Upper lobe of left lung (tissue), 6 donors: ENCODE measurements around the gene NYNRIN. TPM values are rescaled to one million over a fixed set of nuclear protein-coding genes. Genes with fewer than 3 reads are reported as not detected.
A peak's percentile ranks its signal among the peaks of the same experiment; 100 is the strongest.

Source experiments
- ATAC-seq, 2 donors: fragments of 200-7000 bp; cut with Tn5 transposase; one replicate each; pipeline ENCODE4 v1.9.1; 2022; ENCODE audit warnings: mild to moderate bottlenecking in 2 of 2, moderate library complexity in 2 of 2; ENCODE audit not compliant: low FRiP score in 2 of 2
- DNase-seq, 2 donors: peaks; one replicate each; pipeline ENCODE4 v3.0.0-alpha.2; 2019 to 2020
- H3K27ac ChIP-seq, 4 donors: fragments of 200-600 bp; sonication (generic); one replicate each; pipeline ENCODE4 v1.5.1; 2016 to 2019
- H3K27me3 ChIP-seq, 4 donors: fragments of 200-600 bp; sonication (generic); one replicate each; pipeline ENCODE4 v1.5.1; 2017 to 2019
- H3K36me3 ChIP-seq, 4 donors: fragments of 200-600 bp; sonication (generic); one replicate each; pipeline ENCODE4 v1.5.1; 2016 to 2019
- H3K4me1 ChIP-seq, 4 donors: fragments of 200-600 bp; sonication (generic); one replicate each; pipeline ENCODE4 v1.5.1; 2018 to 2019
- H3K4me3 ChIP-seq, 4 donors: fragments of 200-600 bp; sonication (generic); one replicate each; pipeline ENCODE4 v1.5.1; 2017 to 2019; ENCODE audit warnings: mild to moderate bottlenecking in 2 of 4, moderate library complexity in 1 of 4
- H3K9me3 ChIP-seq, 4 donors: fragments of 200-600 bp; sonication (generic); one replicate each; pipeline ENCODE4 v1.5.1; 2018 to 2019
- CTCF ChIP-seq, 6 experiments: fragments of 450-650 bp in 4 of 6; fragments of 200-600 bp in 2 of 6; sonication (generic) in 2 of 6; IDR thresholded peaks; one replicate each; pipeline ENCODE4 v1.5.1; 2016 to 2019; ENCODE audit warnings: antibody characterized with exemption in 6 of 6
- EP300 ChIP-seq, 4 donors: sonication (generic); formaldehyde crosslinking; IDR thresholded peaks; one replicate each; pipeline ENCODE4 v1.5.1; 2017; ENCODE audit warnings: antibody characterized with exemption in 4 of 4, control low read depth in 2 of 4
- POLR2A ChIP-seq, 4 donors: fragments of 450-650 bp; IDR thresholded peaks; one replicate each; pipeline ENCODE4 v1.5.1; 2016 to 2017; ENCODE audit warnings: antibody characterized with exemption in 4 of 4, mild to moderate bottlenecking in 2 of 4
- POLR2AphosphoS5 ChIP-seq, 2 donors: sonication (generic); formaldehyde crosslinking; IDR thresholded peaks; one replicate each; pipeline ENCODE4 v1.5.1; 2017; ENCODE audit warnings: antibody characterized with exemption in 2 of 2
- WGBS, 2 donors: methylation state at CpG; one replicate each; pipeline ENCODE4 v1.1.5; 2017 to 2018; 5-methylcytosine and 5-hydroxymethylcytosine counted together
- total RNA-seq, 6 donors: library from RNA; depleted of rRNA in 4 of 6; stranded (reverse); fragments of >200 nt in 4 of 6; gene quantifications; one replicate each; pipeline versions ENCODE4 v1.1.0 to v1.2.1, GENCODE V29; 2016 to 2021
- donor health status: DM: no; HTN: no; CAD: no; lungs with moderate emphysema.
- donor health status: DM: no; HTN: yes; CAD: no; lungs with severe emphysema.

Gene NYNRIN
- total RNA-seq, 6 donors from 2014 or later, result 5.5 to 18.7 (median 14.4) TPM

- H3K27me3 ChIP-seq, result no peaks in the 10 kb centered on the region
- DNase-seq (no peak), ATAC-seq (no peak)
- peak overlapping the region in 1 of 4 donors; percentile 80 for H3K4me3 ChIP-seq
- peak overlapping the region; percentile 60 to 88 (median 85) for H3K27ac ChIP-seq
- peaks cover 29 to 47% (median 40%) of the 10 kb centered on the region in 4 donors for H3K4me1 ChIP-seq
- no peak for TF ChIP-seq EP300 (IDR thresholded peaks at IDR 0.05)
- TF ChIP-seq CTCF (IDR thresholded peaks at IDR 0.05), result no peak
- TF ChIP-seq POLR2A (IDR thresholded peaks at IDR 0.05), result no peak
- no peak for TF ChIP-seq POLR2AphosphoS5 (IDR thresholded peaks at IDR 0.05)
- no peaks in the 10 kb centered on the region for H3K36me3 ChIP-seq
- H3K9me3 ChIP-seq, result no peaks in the 10 kb centered on the region
- 33 to 63% methylated on average over 4 to 6 of the region's 6 CpGs for WGBS, 2 donors
These were observed 1.0 kb upstream of the NYNRIN start for GRCh38 chr14:24397639-24398292.

- peak; percentile 9 to 34 for ATAC-seq
- Histone ChIP-seq H3K4me3 (peak overlapping the region; percentile 48 to 80 (median 64)), H3K4me1 (peaks cover 29 to 52% (median 43%) of the 10 kb centered on the region in 4 donors), H3K36me3 (no peaks in the 10 kb centered on the region), H3K27ac (peak overlapping the region; percentile 60 to 88 (median 85)), H3K27me3 (no peaks in the 10 kb centered on the region), H3K9me3 (no peaks in the 10 kb centered on the region)
- TF ChIP-seq CTCF (IDR thresholded peaks at IDR 0.05), result no peak
- TF ChIP-seq POLR2AphosphoS5 (IDR thresholded peaks at IDR 0.05), result no peak
- TF ChIP-seq EP300 (IDR thresholded peaks at IDR 0.05), result no peak
- TF ChIP-seq POLR2A (IDR thresholded peaks at IDR 0.05), result no peak
- DNase-seq, result no peak
- 13 to 16% methylated on average over 5 to 7 of the region's 7 CpGs for WGBS, 2 donors
These were observed 530 bp upstream of the NYNRIN start for GRCh38 chr14:24398293-24398652.

GRCh38 chr14:24399447-24399822 lies 632 bp downstream of the NYNRIN start:
- ATAC-seq (peak in 1 of 2 donors; percentile 1), DNase-seq (peak in 1 of 2 donors; percentile 19)
- TF ChIP-seq EP300 (IDR thresholded peaks at IDR 0.05), result no peak
- no peak for TF ChIP-seq CTCF (IDR thresholded peaks at IDR 0.05)
- no peak for TF ChIP-seq POLR2A (IDR thresholded peaks at IDR 0.05)
- no peak for TF ChIP-seq POLR2AphosphoS5 (IDR thresholded peaks at IDR 0.05)
- Histone ChIP-seq H3K27ac (peak overlapping the region; percentile 60 to 88 (median 85)), H3K4me3 (peak overlapping the region; percentile 48 to 80 (median 64)), H3K36me3 (no peaks in the 10 kb centered on the region), H3K4me1 (peaks cover 33 to 59% (median 44%) of the 10 kb centered on the region in 4 donors), H3K27me3 (no peaks in the 10 kb centered on the region), H3K9me3 (no peaks in the 10 kb centered on the region)
- WGBS, 2 donors, result 16 to 25% methylated on average over 5 to 8 of the region's 8 CpGs

GRCh38 chr14:24399999-24400718 lies 1.4 kb downstream of the NYNRIN start:
- Histone ChIP-seq H3K27me3 (no peaks in the 10 kb centered on the region), H3K4me1 (peaks cover 33 to 59% (median 44%) of the 10 kb centered on the region in 4 donors), H3K36me3 (no peaks in the 10 kb centered on the region), H3K27ac (peak overlapping the region in 3 of 4 donors; percentile 85 to 88 (median 85)), H3K4me3 (peak overlapping the region in 3 of 4 donors; percentile 60 to 80 (median 69)), H3K9me3 (no peaks in the 10 kb centered on the region)
- ATAC-seq (no peak), DNase-seq (peak in 1 of 2 donors; percentile 10)
- TF ChIP-seq POLR2A (IDR thresholded peaks at IDR 0.05), result no peak
- no peak for TF ChIP-seq CTCF (IDR thresholded peaks at IDR 0.05)
- TF ChIP-seq EP300 (IDR thresholded peaks at IDR 0.05), result no peak
- no peak for TF ChIP-seq POLR2AphosphoS5 (IDR thresholded peaks at IDR 0.05)
- WGBS, 2 donors, result 48 to 69% methylated on average over 4 of the region's 4 CpGs
